ENCODE data around the gene BCAS3. TPM values are rescaled to one million over a fixed set of nuclear protein-coding genes. Genes with fewer than 3 reads are reported as not detected.

BCAS3 gene
- total RNA-seq, 1 experiment from 2014 or later: 14.4 TPM

DNA sequence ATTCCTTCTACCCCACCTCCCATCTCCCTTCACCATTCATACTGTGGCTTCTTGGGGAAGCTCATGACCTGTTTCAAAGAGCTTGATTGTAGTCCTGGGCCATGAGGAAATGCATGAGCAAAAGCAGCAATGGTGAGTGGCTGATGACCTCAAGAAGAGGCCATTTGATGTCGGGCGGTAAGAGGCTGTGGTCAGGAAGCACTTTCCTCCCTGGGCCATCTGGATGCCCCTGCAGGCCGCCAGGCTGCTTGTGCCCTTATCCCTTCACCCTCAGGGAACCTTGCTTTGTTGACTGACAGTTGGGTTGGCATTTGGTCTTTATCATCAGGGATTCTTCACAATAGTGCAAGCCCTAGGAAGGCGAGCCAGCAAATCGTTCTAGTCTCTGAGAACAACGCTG is 643.7 kb downstream of the BCAS3 start:
- DNase-seq (ENCODE audit: low spot score): no peak
- no peaks in the 10 kb centered on the region for H3K27me3 ChIP-seq (replicated peaks; ENCODE audit: insufficient read depth, low read depth, low read length, poor library complexity)
- ChIA-PET CTCF (no interaction called here), POLR2A (ENCODE audit: low non-redundant PET) (no interaction called here)
- H3K27ac ChIP-seq (ENCODE audit: low read depth, low read length, poor library complexity, severe bottlenecking): no peak overlapping the region
- intact Hi-C loops (cut with micrococcal nuclease; ENCODE audit: unreplicated experiment): no loop called here
- BruUV-seq (replicated peaks): no TSS peak
- no peak for TF ChIP-seq EZH2 (IDR thresholded peaks at IDR 0.05; ENCODE audit: borderline replicate concordance, low read depth, low read length, poor library complexity, severe bottlenecking)
- no peak for TF ChIP-seq CTCF (conservative IDR thresholded peaks at IDR 0.05; ENCODE audit: low read depth, low read length)
- no peak overlapping the region for H3K4me3 ChIP-seq (ENCODE audit: low read depth, low read length, poor library complexity, severe bottlenecking)
- H3K36me3 ChIP-seq (ENCODE audit: insufficient read depth, low read length, poor library complexity, severe bottlenecking): no peaks in the 10 kb centered on the region
- no peaks in the 10 kb centered on the region for H3K9me3 ChIP-seq (ENCODE audit: low read depth, low read length, poor library complexity, severe bottlenecking)
- H3K4me1 ChIP-seq (ENCODE audit: insufficient read depth, low read length, poor library complexity, severe bottlenecking): peaks cover 17% of the 10 kb centered on the region

- Histone ChIP-seq H3K4me1 (ENCODE audit: insufficient read depth, low read length, poor library complexity, severe bottlenecking) (peaks cover 17% of the 10 kb centered on the region), H3K27ac (ENCODE audit: low read depth, low read length, poor library complexity, severe bottlenecking) (no peak overlapping the region), H3K27me3 (replicated peaks; ENCODE audit: insufficient read depth, low read depth, low read length, poor library complexity) (no peaks in the 10 kb centered on the region), H3K36me3 (ENCODE audit: insufficient read depth, low read length, poor library complexity, severe bottlenecking) (no peaks in the 10 kb centered on the region), H3K9me3 (ENCODE audit: low read depth, low read length, poor library complexity, severe bottlenecking) (no peaks in the 10 kb centered on the region), H3K4me3 (ENCODE audit: low read depth, low read length, poor library complexity, severe bottlenecking) (no peak overlapping the region)
- BruUV-seq (replicated peaks): no TSS peak
- no peak for DNase-seq (ENCODE audit: low spot score)
- ChIA-PET CTCF (interaction anchor here (0.7 kb wide), 1 partner anchor 32 kb away, joined by 3 read pairs; no protein-coding TSS in a partner anchor), POLR2A (ENCODE audit: low non-redundant PET) (no interaction called here)
- intact Hi-C loops (cut with micrococcal nuclease; ENCODE audit: unreplicated experiment): no loop called here
- no peak for TF ChIP-seq CTCF (conservative IDR thresholded peaks at IDR 0.05; ENCODE audit: low read depth, low read length)
- no peak for TF ChIP-seq EZH2 (IDR thresholded peaks at IDR 0.05; ENCODE audit: borderline replicate concordance, low read depth, low read length, poor library complexity, severe bottlenecking)
Measured at GRCh38 chr17:61322325-61323002, 644.8 kb downstream of the BCAS3 start.

DNA sequence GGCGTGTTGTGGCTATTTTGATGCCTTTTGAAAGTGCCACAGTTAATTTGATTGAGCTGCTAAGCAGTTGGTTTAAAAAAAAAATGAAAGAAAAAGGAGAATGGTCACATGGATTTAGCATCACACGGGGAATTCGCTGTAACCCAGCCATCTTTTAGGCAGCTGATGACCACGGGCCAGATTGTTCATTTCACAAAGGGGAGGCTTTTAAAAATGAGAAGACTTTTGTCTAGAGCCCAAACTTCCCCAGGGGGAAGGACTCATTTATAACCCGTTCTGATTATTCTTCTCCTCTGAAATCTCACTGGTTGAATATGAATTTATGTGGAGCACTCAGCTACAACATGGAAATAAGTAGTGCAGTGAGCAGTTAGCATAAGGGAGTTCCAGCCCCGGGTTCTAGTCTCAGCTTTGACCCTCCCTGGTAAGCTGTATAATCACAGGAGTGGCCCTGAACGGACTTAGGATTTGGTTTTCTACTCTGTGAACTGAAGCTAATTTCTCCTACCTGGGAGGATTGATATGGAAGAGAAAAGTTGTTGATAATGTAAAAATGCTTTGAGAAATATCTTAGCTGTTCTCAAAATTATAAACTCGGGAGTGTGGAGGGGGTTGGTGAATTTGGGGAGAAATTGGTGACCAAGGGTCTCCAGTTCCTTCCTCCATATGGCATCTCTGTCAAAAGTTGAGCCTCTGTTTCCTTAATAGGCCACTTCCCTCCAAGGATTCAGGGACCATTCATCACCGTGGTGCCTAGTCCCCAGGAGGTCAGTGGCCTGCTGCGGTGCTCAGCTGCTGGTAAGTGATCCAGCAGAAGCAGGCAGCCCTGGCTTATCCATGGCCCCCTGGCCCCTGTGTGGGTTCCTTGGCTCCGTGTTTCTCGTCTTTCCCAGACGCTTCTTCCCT is 645.6 kb downstream of the BCAS3 start:
- Histone ChIP-seq H3K27me3 (replicated peaks; ENCODE audit: insufficient read depth, low read depth, low read length, poor library complexity) (no peaks in the 10 kb centered on the region), H3K36me3 (ENCODE audit: insufficient read depth, low read length, poor library complexity, severe bottlenecking) (no peaks in the 10 kb centered on the region), H3K4me3 (ENCODE audit: low read depth, low read length, poor library complexity, severe bottlenecking) (no peak overlapping the region), H3K4me1 (ENCODE audit: insufficient read depth, low read length, poor library complexity, severe bottlenecking) (peaks cover 17% of the 10 kb centered on the region), H3K27ac (ENCODE audit: low read depth, low read length, poor library complexity, severe bottlenecking) (no peak overlapping the region), H3K9me3 (ENCODE audit: low read depth, low read length, poor library complexity, severe bottlenecking) (no peaks in the 10 kb centered on the region)
- no peak for DNase-seq (ENCODE audit: low spot score)
- POLR2A ChIA-PET (ENCODE audit: low non-redundant PET): no interaction called here
- CTCF ChIA-PET: interaction anchor here (0.7 kb wide), 1 partner anchor 33 kb away, joined by 3 read pairs; no protein-coding TSS in a partner anchor
- no TSS peak for BruUV-seq (replicated peaks)
- intact Hi-C loops (cut with micrococcal nuclease; ENCODE audit: unreplicated experiment): no loop called here
- no peak for TF ChIP-seq EZH2 (IDR thresholded peaks at IDR 0.05; ENCODE audit: borderline replicate concordance, low read depth, low read length, poor library complexity, severe bottlenecking)
- TF ChIP-seq CTCF (conservative IDR thresholded peaks at IDR 0.05; ENCODE audit: low read depth, low read length): no peak

All from A673 (cell line).